Measurements from ENCODE around the gene TRIM42. TPM values are rescaled to one million over a fixed set of nuclear protein-coding genes. Genes with fewer than 3 reads are reported as not detected.

Gene TRIM42
- total and polyA plus RNA-seq, 7 donors: not detected

- H3K4me1 ChIP-seq: no peaks in the 10 kb centered on the region
- H3K4me3 ChIP-seq: no peak overlapping the region
- TF ChIP-seq CTCF (IDR thresholded peaks at IDR 0.05) (no peak), POLR2AphosphoS5 (IDR thresholded peaks at IDR 0.05) (no peak), POLR2A (IDR thresholded peaks at IDR 0.05) (no peak), EP300 (IDR thresholded peaks at IDR 0.05) (no peak)
- WGBS, 2 donors: 71 to 91% methylated on average over 3 of the region's 3 CpGs
- intact Hi-C loops (cut with DNase I): no loop called here
- H3K36me3 ChIP-seq: no peaks in the 10 kb centered on the region
- no peaks in the 10 kb centered on the region for H3K27me3 ChIP-seq
- H3K9me3 ChIP-seq: no peaks in the 10 kb centered on the region
- DNase-seq: no peak
- no peak overlapping the region for H3K27ac ChIP-seq
Observed at GRCh38 chr3:140723576-140723975, 45.7 kb downstream of the TRIM42 start.

- H3K9me3 ChIP-seq: no peaks in the 10 kb centered on the region
- H3K4me1 ChIP-seq: no peaks in the 10 kb centered on the region
- no peak for DNase-seq
- H3K4me3 ChIP-seq: no peak overlapping the region
- intact Hi-C loops (cut with DNase I): no loop called here
- WGBS, 2 donors: 85 to 89% methylated on average over 4 of the region's 4 CpGs
- H3K27ac ChIP-seq: no peak overlapping the region
- TF ChIP-seq POLR2AphosphoS5 (IDR thresholded peaks at IDR 0.05) (no peak), EP300 (IDR thresholded peaks at IDR 0.05) (no peak), CTCF (IDR thresholded peaks at IDR 0.05) (no peak), POLR2A (IDR thresholded peaks at IDR 0.05) (no peak)
- H3K27me3 ChIP-seq: no peaks in the 10 kb centered on the region
- H3K36me3 ChIP-seq: no peaks in the 10 kb centered on the region
Observed at GRCh38 chr3:140724856-140725812, 47.3 kb downstream of the TRIM42 start.

GRCh38 chr3:140726066-140726465 lies 48.2 kb downstream of the TRIM42 start:
- WGBS, 2 donors: 86 to 93% methylated on average over 1 of the region's 1 CpG
- no peaks in the 10 kb centered on the region for H3K27me3 ChIP-seq
- intact Hi-C loops (cut with DNase I): no loop called here

GRCh38 chr3:140727886-140728285 lies 50.0 kb downstream of the TRIM42 start:
- 67 to 72% methylated on average over 4 of the region's 4 CpGs for WGBS, 2 donors
- TF ChIP-seq POLR2A (IDR thresholded peaks at IDR 0.05) (no peak), CTCF (IDR thresholded peaks at IDR 0.05) (no peak), POLR2AphosphoS5 (IDR thresholded peaks at IDR 0.05) (no peak), EP300 (IDR thresholded peaks at IDR 0.05) (no peak)
- H3K27me3 ChIP-seq: no peaks in the 10 kb centered on the region
- no peaks in the 10 kb centered on the region for H3K9me3 ChIP-seq
- H3K27ac ChIP-seq: no peak overlapping the region
- no peaks in the 10 kb centered on the region for H3K4me1 ChIP-seq
- H3K36me3 ChIP-seq: no peaks in the 10 kb centered on the region
- intact Hi-C loops (cut with DNase I): no loop called here
- no peak for DNase-seq
- no peak overlapping the region for H3K4me3 ChIP-seq

More at GRCh38 chr3:140726066-140726465, 48.2 kb downstream of the TRIM42 start:
- no peaks in the 10 kb centered on the region for H3K4me1 ChIP-seq
- no peaks in the 10 kb centered on the region for H3K36me3 ChIP-seq
- no peak overlapping the region for H3K27ac ChIP-seq
- no peaks in the 10 kb centered on the region for H3K9me3 ChIP-seq
- TF ChIP-seq POLR2AphosphoS5 (IDR thresholded peaks at IDR 0.05): no peak
- TF ChIP-seq EP300 (IDR thresholded peaks at IDR 0.05): no peak
- TF ChIP-seq POLR2A (IDR thresholded peaks at IDR 0.05): no peak
- no peak for DNase-seq
- H3K4me3 ChIP-seq: no peak overlapping the region

GRCh38 chr3:140731440-140732119 lies 53.7 kb downstream of the TRIM42 start:
- Histone ChIP-seq H3K27ac (no peak overlapping the region), H3K36me3 (no peaks in the 10 kb centered on the region), H3K9me3 (no peaks in the 10 kb centered on the region), H3K4me3 (no peak overlapping the region), H3K4me1 (no peaks in the 10 kb centered on the region), H3K27me3 (no peaks in the 10 kb centered on the region)
- TF ChIP-seq POLR2A (IDR thresholded peaks at IDR 0.05) (no peak), CTCF (IDR thresholded peaks at IDR 0.05) (no peak)
- WGBS, 2 donors: 74 to 91% methylated on average over 6 of the region's 6 CpGs
- intact Hi-C loops (cut with DNase I): no loop called here
- DNase-seq: no peak

All from sigmoid colon (tissue), 7 donors.